ENCODE results near the gene EIF3K. TPM values are rescaled to one million over a fixed set of nuclear protein-coding genes. Genes with fewer than 3 reads are reported as not detected.
A peak's percentile ranks its signal among the peaks of the same experiment; 100 is the strongest.

The EIF3K gene
- total RNA-seq, 1 donor from 2014 or later = 258 TPM

- H3K4me3 Mint-ChIP-seq (ENCODE audit: unreplicated experiment) = peak overlapping the region; percentile 41
- no peak for DNase-seq (ENCODE audit: extremely low spot score, unreplicated experiment)
Observed at GRCh38 chr19:38667661-38668171, 48.7 kb downstream of the EIF3K start.

GRCh38 chr19:38669552-38669951, 50.6 kb downstream of the EIF3K start:
- H3K4me3 Mint-ChIP-seq (ENCODE audit: unreplicated experiment) = no peak overlapping the region
- DNase-seq (ENCODE audit: extremely low spot score, unreplicated experiment) = no peak
- no peaks in the 10 kb centered on the region for H3K9me3 Mint-ChIP-seq (ENCODE audit: unreplicated experiment)
- H3K36me3 Mint-ChIP-seq (ENCODE audit: unreplicated experiment) = peaks cover 3% of the 10 kb centered on the region
- TF ChIP-seq CTCF (IDR thresholded peaks at IDR 0.05) = no peak
- no peaks in the 10 kb centered on the region for H3K27me3 Mint-ChIP-seq (ENCODE audit: unreplicated experiment)
- peak overlapping the region; percentile 98 for H3K27ac Mint-ChIP-seq (ENCODE audit: unreplicated experiment)
- peaks cover 79% of the 10 kb centered on the region for H3K4me1 Mint-ChIP-seq (ENCODE audit: unreplicated experiment)

More at GRCh38 chr19:38667661-38668171, 48.7 kb downstream of the EIF3K start:
- peaks cover 89% of the 10 kb centered on the region for H3K4me1 Mint-ChIP-seq (ENCODE audit: unreplicated experiment)
- no peak for TF ChIP-seq CTCF (IDR thresholded peaks at IDR 0.05)
- H3K9me3 Mint-ChIP-seq (ENCODE audit: unreplicated experiment) = no peaks in the 10 kb centered on the region
- peaks cover 6% of the 10 kb centered on the region for H3K36me3 Mint-ChIP-seq (ENCODE audit: unreplicated experiment)
- H3K27ac Mint-ChIP-seq (ENCODE audit: unreplicated experiment) = peak overlapping the region; percentile 98
- no peaks in the 10 kb centered on the region for H3K27me3 Mint-ChIP-seq (ENCODE audit: unreplicated experiment)

- no peaks in the 10 kb centered on the region for H3K9me3 Mint-ChIP-seq (ENCODE audit: unreplicated experiment)
- peaks cover 3% of the 10 kb centered on the region for H3K36me3 Mint-ChIP-seq (ENCODE audit: unreplicated experiment)
- DNase-seq (ENCODE audit: extremely low spot score, unreplicated experiment) = no peak
- no peak overlapping the region for H3K4me3 Mint-ChIP-seq (ENCODE audit: unreplicated experiment)
- TF ChIP-seq CTCF (IDR thresholded peaks at IDR 0.05) = no peak
- peak overlapping the region; percentile 98 for H3K27ac Mint-ChIP-seq (ENCODE audit: unreplicated experiment)
- H3K27me3 Mint-ChIP-seq (ENCODE audit: unreplicated experiment) = no peaks in the 10 kb centered on the region
- H3K4me1 Mint-ChIP-seq (ENCODE audit: unreplicated experiment) = peaks cover 79% of the 10 kb centered on the region
Observed at GRCh38 chr19:38670921-38671398, 52.0 kb downstream of the EIF3K start.

- Mint-ChIP-seq H3K4me1 (ENCODE audit: unreplicated experiment) (peaks cover 79% of the 10 kb centered on the region), H3K36me3 (ENCODE audit: unreplicated experiment) (peaks cover 3% of the 10 kb centered on the region), H3K9me3 (ENCODE audit: unreplicated experiment) (no peaks in the 10 kb centered on the region), H3K27me3 (ENCODE audit: unreplicated experiment) (no peaks in the 10 kb centered on the region), H3K27ac (ENCODE audit: unreplicated experiment) (peak overlapping the region; percentile 98), H3K4me3 (ENCODE audit: unreplicated experiment) (no peak overlapping the region)
- DNase-seq (ENCODE audit: extremely low spot score, unreplicated experiment) = no peak
- TF ChIP-seq CTCF (IDR thresholded peaks at IDR 0.05) = no peak
Observed at GRCh38 chr19:38671654-38672053, 52.7 kb downstream of the EIF3K start.

GRCh38 chr19:38673030-38673429, 54.0 kb downstream of the EIF3K start:
- TF ChIP-seq CTCF (IDR thresholded peaks at IDR 0.05) = no peak
- H3K4me3 Mint-ChIP-seq (ENCODE audit: unreplicated experiment) = no peak overlapping the region
- H3K4me1 Mint-ChIP-seq (ENCODE audit: unreplicated experiment) = peaks cover 74% of the 10 kb centered on the region
- no peak for DNase-seq (ENCODE audit: extremely low spot score, unreplicated experiment)
- H3K27me3 Mint-ChIP-seq (ENCODE audit: unreplicated experiment) = no peaks in the 10 kb centered on the region
- peak overlapping the region; percentile 14 for H3K27ac Mint-ChIP-seq (ENCODE audit: unreplicated experiment)
- peaks cover 4% of the 10 kb centered on the region for H3K36me3 Mint-ChIP-seq (ENCODE audit: unreplicated experiment)
- no peaks in the 10 kb centered on the region for H3K9me3 Mint-ChIP-seq (ENCODE audit: unreplicated experiment)

Data from osteocyte (in vitro differentiated cells).